Mesendoderm (in vitro differentiated cells): Measurements from ENCODE around the gene TAF4B.
"Not testable (repeated sequence)": the region's sequence is repeated elsewhere in the genome, so short reads cannot be mapped to it uniquely, and the experiment has no call there.

Source experiments
- DNase-seq: peaks from one replicate; pipeline ENCODE4 v3.0.0; 2013
- H2AK5ac ChIP-seq: 2 replicates; pipeline ENCODE4 v1.6.1; 2013; ENCODE audit warnings: low read length, inconsistent platforms
- H2BK120ac ChIP-seq: 2 replicates; pipeline ENCODE4 v1.6.1; 2013; ENCODE audit warnings: low read depth, mild to moderate bottlenecking, low read length, moderate library complexity, mixed read lengths
- H2BK15ac ChIP-seq: replicated peaks from 2 replicates; pipeline ENCODE4 v1.6.1; 2013; ENCODE audit warnings: low read depth, mild to moderate bottlenecking, moderate library complexity
- H2BK5ac ChIP-seq: 2 replicates; pipeline ENCODE4 v1.6.1; 2013; ENCODE audit warnings: low read length, inconsistent platforms
- H3K18ac ChIP-seq: 2 replicates; pipeline ENCODE4 v1.6.1; 2013; ENCODE audit warnings: mild to moderate bottlenecking, low read length, mixed read lengths
- H3K23ac ChIP-seq: one replicate; pipeline ENCODE4 v1.6.1; 2013; ENCODE audit warnings: low read length
- H3K27ac ChIP-seq: 2 replicates; pipeline ENCODE4 v1.5.1; 2013; ENCODE audit warnings: low read depth, mild to moderate bottlenecking, inconsistent platforms, low read length, moderate library complexity
- H3K27me3 ChIP-seq: 2 replicates; pipeline ENCODE4 v1.6.1; 2013; ENCODE audit warnings: low read length, control low read depth, mild to moderate bottlenecking, inconsistent platforms; ENCODE audit not compliant: insufficient read depth, poor library complexity
- H3K36me3 ChIP-seq: 2 replicates; pipeline ENCODE4 v1.6.1; 2013; ENCODE audit warnings: low read length, inconsistent platforms; ENCODE audit not compliant: control insufficient read depth, insufficient read depth
- H3K4ac ChIP-seq: one replicate; pipeline ENCODE4 v1.6.1; 2013; ENCODE audit warnings: low read depth, mild to moderate bottlenecking, low read length, moderate library complexity
- H3K4me1 ChIP-seq: 2 replicates; pipeline ENCODE4 v1.6.1; 2013; ENCODE audit warnings: low read depth, low read length, inconsistent platforms; ENCODE audit not compliant: control insufficient read depth
- H3K4me2 ChIP-seq: 2 replicates; pipeline ENCODE4 v1.6.1; 2013; ENCODE audit warnings: low read length
- H3K4me3 ChIP-seq: 2 replicates; pipeline ENCODE4 v1.5.1; 2013; ENCODE audit warnings: mild to moderate bottlenecking, low read length
- H3K56ac ChIP-seq: one replicate; pipeline ENCODE4 v1.6.1; 2013; ENCODE audit warnings: low read length
- H3K79me1 ChIP-seq: 2 replicates; pipeline ENCODE4 v1.6.1; 2013; ENCODE audit warnings: low read length, inconsistent platforms
- H3K79me2 ChIP-seq: 2 replicates; pipeline ENCODE4 v1.6.1; 2013; ENCODE audit warnings: mild to moderate bottlenecking, low read length; ENCODE audit not compliant: control insufficient read depth, insufficient read depth
- H3K9ac ChIP-seq: 2 replicates; pipeline ENCODE4 v1.6.1; 2013; ENCODE audit warnings: low read length, inconsistent platforms
- H4K5ac ChIP-seq: one replicate; pipeline ENCODE4 v1.6.1; 2013; ENCODE audit warnings: low read length
- H4K8ac ChIP-seq: one replicate; pipeline ENCODE4 v1.6.1; 2013; ENCODE audit warnings: low read depth, mild to moderate bottlenecking, control low read depth, low read length, moderate library complexity
- WGBS: extraction: QIAGEN DNeasy Blood & Tissue Kit; methylation state at CpG from one replicate; pipeline ENCODE4 v1.1.7; 2013; ENCODE audit warnings: low lambda C conversion rate, missing lambda C conversion rate; ENCODE audit not compliant: insufficient coverage; ENCODE audit errors: extremely low coverage; 5-methylcytosine and 5-hydroxymethylcytosine counted together

TAF4B gene

DNA sequence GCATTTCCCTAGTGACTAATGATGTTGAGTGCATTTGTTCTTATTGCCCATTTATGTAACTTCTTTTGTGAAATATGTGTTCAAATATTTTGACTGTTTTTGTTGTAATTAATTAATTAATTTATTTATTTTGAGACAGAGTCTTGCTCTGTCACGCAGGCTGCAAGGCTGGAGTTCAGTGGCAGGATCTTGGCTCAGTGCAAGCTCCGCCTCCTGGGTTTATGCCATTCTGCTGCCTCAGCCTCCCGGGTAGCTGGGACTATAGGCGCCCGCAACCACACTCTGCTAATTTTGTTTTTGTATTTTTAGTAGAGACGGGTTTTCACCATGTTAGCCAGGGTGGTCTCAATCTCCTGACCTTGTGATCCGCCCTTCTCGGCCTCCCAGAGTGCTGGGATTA, 71.9 kb downstream of the TAF4B start:
- Histone ChIP-seq H3K4me1 (no peaks in the 10 kb centered on the region), H3K27me3 (no peaks in the 10 kb centered on the region), H2BK15ac (no peak overlapping the region), H2BK120ac (no peak overlapping the region), H3K4me2 (no peak overlapping the region), H3K79me2 (no peaks in the 10 kb centered on the region), H4K8ac (no peak overlapping the region), H2AK5ac (no peak overlapping the region), H3K9ac (no peak overlapping the region), H3K56ac (no peak overlapping the region), H3K4me3 (no peak overlapping the region), H3K18ac (no peak overlapping the region), H3K79me1 (no peaks in the 10 kb centered on the region), H3K27ac (no peak overlapping the region), H3K23ac (no peak overlapping the region), H4K5ac (no peak overlapping the region), H3K4ac (no peak overlapping the region), H2BK5ac (no peak overlapping the region), H3K36me3 (no peaks in the 10 kb centered on the region)
- WGBS: no CpG with 5 or more reads among the region's 8 CpGs
- DNase-seq: no peak

DNA sequence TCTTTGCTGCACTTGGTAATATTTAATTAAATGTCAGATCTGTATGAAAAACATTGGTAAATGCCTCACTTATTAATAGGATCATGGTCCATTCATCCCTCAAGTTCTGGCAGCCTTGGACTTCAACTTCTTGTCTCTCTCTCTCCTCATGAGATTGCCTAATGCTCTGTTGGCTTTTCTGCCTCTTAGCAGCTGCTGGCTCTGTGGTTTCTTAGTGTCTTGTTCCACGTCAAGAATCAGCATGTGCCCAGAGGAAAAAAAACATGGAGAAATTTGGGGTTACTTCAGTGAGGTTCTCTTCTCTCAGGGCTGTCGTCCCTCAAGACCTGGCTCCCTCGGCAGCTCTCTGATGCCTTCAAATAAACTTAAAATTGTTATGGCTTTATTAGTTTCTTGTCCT, 75.4 kb downstream of the TAF4B start:
- H3K27me3 ChIP-seq: no peaks in the 10 kb centered on the region

GRCh38 chr18:26303222-26303621, 77.0 kb downstream of the TAF4B start:
- H3K9ac ChIP-seq, DNase-seq, H3K56ac ChIP-seq, H3K18ac ChIP-seq, H2BK15ac ChIP-seq, H3K4me3 ChIP-seq, H3K79me2 ChIP-seq, H2AK5ac ChIP-seq, H3K4ac ChIP-seq, H3K27ac ChIP-seq, H2BK5ac ChIP-seq, H3K36me3 ChIP-seq, H3K23ac ChIP-seq, H3K27me3 ChIP-seq, H4K5ac ChIP-seq, H2BK120ac ChIP-seq, H3K4me1 ChIP-seq, H4K8ac ChIP-seq, H3K79me1 ChIP-seq, H3K4me2 ChIP-seq: not testable (repeated sequence)
- 100% methylated on average over 2 of the region's 2 CpGs for WGBS

More for the DNA sequence above, 75.4 kb downstream of the TAF4B start:
- H4K8ac ChIP-seq: no peak overlapping the region
- no peak overlapping the region for H4K5ac ChIP-seq
- H3K4me1 ChIP-seq: no peaks in the 10 kb centered on the region
- H3K23ac ChIP-seq: no peak overlapping the region
- no peak overlapping the region for H3K4me3 ChIP-seq
- H2BK5ac ChIP-seq: no peak overlapping the region
- H3K79me1 ChIP-seq: no peaks in the 10 kb centered on the region
- no peak for DNase-seq
- no peak overlapping the region for H3K9ac ChIP-seq
- WGBS: no CpG with 5 or more reads among the region's 3 CpGs
- no peak overlapping the region for H3K27ac ChIP-seq
- H3K4ac ChIP-seq: no peak overlapping the region
- H3K18ac ChIP-seq: no peak overlapping the region
- no peak overlapping the region for H3K4me2 ChIP-seq
- H3K79me2 ChIP-seq: no peaks in the 10 kb centered on the region
- no peak overlapping the region for H2BK120ac ChIP-seq
- no peak overlapping the region for H2BK15ac ChIP-seq
- no peak overlapping the region for H3K56ac ChIP-seq
- no peaks in the 10 kb centered on the region for H3K36me3 ChIP-seq
- H2AK5ac ChIP-seq: no peak overlapping the region

DNA sequence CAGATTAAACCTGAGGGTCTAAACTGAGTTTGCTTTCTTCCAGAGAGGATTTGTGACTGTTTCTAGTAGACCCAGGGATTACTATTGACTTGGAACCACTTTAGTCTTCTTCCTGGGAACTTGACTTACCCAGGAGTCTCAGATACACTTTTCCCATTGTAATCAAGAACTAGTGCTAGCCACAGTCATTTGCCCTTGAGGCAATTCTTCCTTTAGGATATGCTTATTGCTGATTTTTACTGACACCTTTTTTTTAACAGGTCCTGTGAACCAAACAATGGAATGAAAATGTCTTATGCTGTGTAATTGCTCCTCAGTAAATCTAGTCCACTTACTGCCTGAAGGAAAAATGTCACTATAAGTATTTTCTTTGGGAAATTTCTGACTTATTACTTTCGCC, 78.3 kb downstream of the TAF4B start:
- peak; percentile 76 for DNase-seq
- Histone ChIP-seq H3K27me3 (no peaks in the 10 kb centered on the region), H2BK15ac (no peak overlapping the region), H3K36me3 (no peaks in the 10 kb centered on the region), H4K8ac (no peak overlapping the region), H3K4me2 (no peak overlapping the region), H3K4me1 (no peaks in the 10 kb centered on the region), H3K18ac (no peak overlapping the region), H2BK120ac (no peak overlapping the region), H2BK5ac (no peak overlapping the region), H4K5ac (no peak overlapping the region), H3K4me3 (no peak overlapping the region), H3K79me2 (no peaks in the 10 kb centered on the region), H2AK5ac (no peak overlapping the region), H3K79me1 (no peaks in the 10 kb centered on the region), H3K27ac (no peak overlapping the region), H3K4ac (no peak overlapping the region), H3K9ac (no peak overlapping the region), H3K56ac (no peak overlapping the region), H3K23ac (no peak overlapping the region)
- WGBS: no CpG with 5 or more reads among the region's 1 CpG

DNA sequence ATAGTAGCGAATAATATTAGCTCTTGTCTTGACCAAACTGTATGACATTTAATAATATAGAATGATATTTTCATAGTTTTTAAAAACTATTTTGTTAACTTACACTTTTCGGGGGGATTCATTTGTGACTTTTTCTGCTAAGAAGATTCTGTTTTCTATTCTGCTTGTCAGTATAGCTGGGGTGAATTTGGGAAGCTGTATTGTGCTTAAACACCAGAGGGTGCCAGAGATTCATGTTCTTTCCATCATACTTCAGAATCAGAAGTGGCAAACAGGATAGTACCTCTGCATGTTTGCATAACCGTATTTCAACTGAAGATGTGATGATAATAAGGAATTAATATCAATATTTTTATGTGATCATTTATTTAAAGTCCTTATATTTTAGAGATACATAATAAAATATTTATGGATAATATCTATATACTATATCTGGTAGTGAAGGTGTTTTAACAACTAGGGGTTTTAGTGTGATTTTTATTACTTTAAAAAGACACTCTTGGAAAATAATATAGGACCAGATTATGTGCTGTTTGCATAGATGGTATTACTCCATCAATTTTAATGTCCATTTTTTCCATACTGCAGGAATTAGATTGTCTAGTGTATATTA, 81.0 kb downstream of the TAF4B start:
- Histone ChIP-seq H3K4ac (no peak overlapping the region), H3K9ac (no peak overlapping the region)
- no CpG with 5 or more reads among the region's 3 CpGs for WGBS

DNA sequence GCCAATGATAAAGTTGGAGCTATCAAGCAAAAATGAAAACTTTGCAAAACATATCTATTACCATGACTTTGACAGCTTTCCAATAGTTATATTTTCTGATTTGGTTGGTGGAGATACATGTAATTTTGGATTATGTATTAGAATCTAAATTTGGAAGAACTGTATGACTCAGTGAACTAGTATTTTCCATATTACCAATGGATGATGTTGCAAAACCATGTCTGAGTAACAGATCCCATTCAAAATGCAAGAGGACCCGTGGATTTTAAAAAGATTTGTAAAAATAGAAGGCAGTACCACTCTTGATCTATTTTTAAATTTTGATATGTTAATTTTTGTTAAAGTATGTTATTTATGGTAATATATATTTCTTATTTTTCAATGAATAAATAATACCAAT, 83.0 kb downstream of the TAF4B start:
- no peak overlapping the region for H2BK5ac ChIP-seq
- H3K36me3 ChIP-seq: no peaks in the 10 kb centered on the region
- no peak overlapping the region for H3K4me3 ChIP-seq
- no peak overlapping the region for H3K23ac ChIP-seq
- H3K18ac ChIP-seq: no peak overlapping the region
- no peaks in the 10 kb centered on the region for H3K27me3 ChIP-seq
- H3K4ac ChIP-seq: no peak overlapping the region
- H3K27ac ChIP-seq: no peak overlapping the region
- no peaks in the 10 kb centered on the region for H3K79me1 ChIP-seq
- H3K4me2 ChIP-seq: no peak overlapping the region
- no peak overlapping the region for H2AK5ac ChIP-seq
- H3K9ac ChIP-seq: no peak overlapping the region
- no peaks in the 10 kb centered on the region for H3K79me2 ChIP-seq
- no peak overlapping the region for H4K5ac ChIP-seq
- H3K4me1 ChIP-seq: no peaks in the 10 kb centered on the region
- no peak overlapping the region for H4K8ac ChIP-seq
- no CpG with 5 or more reads among the region's 1 CpG for WGBS
- H3K56ac ChIP-seq: no peak overlapping the region
- no peak for DNase-seq
- no peak overlapping the region for H2BK120ac ChIP-seq
- H2BK15ac ChIP-seq: no peak overlapping the region

More for the DNA sequence above, 81.0 kb downstream of the TAF4B start:
- Histone ChIP-seq H2BK120ac (no peak overlapping the region), H2BK15ac (no peak overlapping the region), H3K4me3 (no peak overlapping the region), H3K36me3 (no peaks in the 10 kb centered on the region), H2AK5ac (no peak overlapping the region), H3K18ac (no peak overlapping the region), H2BK5ac (no peak overlapping the region), H3K4me1 (no peaks in the 10 kb centered on the region), H3K4me2 (no peak overlapping the region), H4K5ac (no peak overlapping the region), H3K27ac (no peak overlapping the region), H3K27me3 (no peaks in the 10 kb centered on the region), H3K79me1 (no peaks in the 10 kb centered on the region), H3K79me2 (no peaks in the 10 kb centered on the region), H3K23ac (no peak overlapping the region), H3K56ac (no peak overlapping the region), H4K8ac (no peak overlapping the region)
- peak; percentile 65 for DNase-seq
